ENCODE data around the gene TMEM156.

Gene TMEM156

GRCh38 chr4:38955957-38956356 lies 76.3 kb downstream of the TMEM156 start:
- Histone ChIP-seq H3F3A (ENCODE audit: insufficient read depth) (no peaks in the 10 kb centered on the region), H3K4me3 (ENCODE audit: insufficient read depth, low read length, poor library complexity, severe bottlenecking) (no peak overlapping the region), H2AFZ (ENCODE audit: low read depth, low read length, severe bottlenecking) (no peak overlapping the region), H3K36me3 (ENCODE audit: low read length) (no peaks in the 10 kb centered on the region), H3K79me2 (ENCODE audit: insufficient read depth, low read length) (no peaks in the 10 kb centered on the region), H3K9me3 (ENCODE audit: insufficient read depth, low read length) (no peaks in the 10 kb centered on the region), H3K4me2 (ENCODE audit: low read depth, low read length, poor library complexity, severe bottlenecking) (no peak overlapping the region), H3K9me2 (replicated peaks; ENCODE audit: insufficient read depth, low read length) (no peaks in the 10 kb centered on the region), H4K20me1 (ENCODE audit: low read depth, low read length) (no peaks in the 10 kb centered on the region), H3K27ac (ENCODE audit: low read depth, low read length) (no peak overlapping the region), H3K9ac (ENCODE audit: low read length) (no peak overlapping the region), H3K27me3 (ENCODE audit: low read length) (no peaks in the 10 kb centered on the region)
- TF ChIP-seq CTCF (IDR thresholded peaks at IDR 0.05; ENCODE audit: insufficient read depth, low read length, poor library complexity, severe bottlenecking) (no peak), EZH2phosphoT487 (conservative IDR thresholded peaks at IDR 0.05; ENCODE audit: low read length) (no peak)

- no peak overlapping the region for H3K9ac ChIP-seq (ENCODE audit: low read length)
Measured at GRCh38 chr4:38954727-38955126, 77.5 kb downstream of the TMEM156 start.

GRCh38 chr4:38952017-38952416 lies 80.2 kb downstream of the TMEM156 start:
- H3K36me3 ChIP-seq (ENCODE audit: low read length), result no peaks in the 10 kb centered on the region
- H3F3A ChIP-seq (ENCODE audit: insufficient read depth), result no peaks in the 10 kb centered on the region
- no peak for TF ChIP-seq EZH2phosphoT487 (conservative IDR thresholded peaks at IDR 0.05; ENCODE audit: low read length)
- TF ChIP-seq CTCF (IDR thresholded peaks at IDR 0.05; ENCODE audit: insufficient read depth, low read length, poor library complexity, severe bottlenecking), result no peak
- H3K9me3 ChIP-seq (ENCODE audit: insufficient read depth, low read length), result no peaks in the 10 kb centered on the region
- no peak overlapping the region for H3K9ac ChIP-seq (ENCODE audit: low read length)
- no peaks in the 10 kb centered on the region for H4K20me1 ChIP-seq (ENCODE audit: low read depth, low read length)
- H3K4me3 ChIP-seq (ENCODE audit: insufficient read depth, low read length, poor library complexity, severe bottlenecking), result no peak overlapping the region
- H3K79me2 ChIP-seq (ENCODE audit: insufficient read depth, low read length), result no peaks in the 10 kb centered on the region
- no peaks in the 10 kb centered on the region for H3K9me2 ChIP-seq (replicated peaks; ENCODE audit: insufficient read depth, low read length)
- no peak overlapping the region for H3K4me2 ChIP-seq (ENCODE audit: low read depth, low read length, poor library complexity, severe bottlenecking)
- H2AFZ ChIP-seq (ENCODE audit: low read depth, low read length, severe bottlenecking), result no peak overlapping the region
- H3K27ac ChIP-seq (ENCODE audit: low read depth, low read length), result no peak overlapping the region
- no peaks in the 10 kb centered on the region for H3K27me3 ChIP-seq (ENCODE audit: low read length)

More at GRCh38 chr4:38954727-38955126, 77.5 kb downstream of the TMEM156 start:
- Histone ChIP-seq H3K9me2 (replicated peaks; ENCODE audit: insufficient read depth, low read length) (no peaks in the 10 kb centered on the region), H4K20me1 (ENCODE audit: low read depth, low read length) (no peaks in the 10 kb centered on the region), H3K9me3 (ENCODE audit: insufficient read depth, low read length) (no peaks in the 10 kb centered on the region), H3K27me3 (ENCODE audit: low read length) (no peaks in the 10 kb centered on the region), H3K4me2 (ENCODE audit: low read depth, low read length, poor library complexity, severe bottlenecking) (no peak overlapping the region), H3K27ac (ENCODE audit: low read depth, low read length) (no peak overlapping the region), H2AFZ (ENCODE audit: low read depth, low read length, severe bottlenecking) (no peak overlapping the region), H3F3A (ENCODE audit: insufficient read depth) (no peaks in the 10 kb centered on the region), H3K36me3 (ENCODE audit: low read length) (no peaks in the 10 kb centered on the region), H3K4me3 (ENCODE audit: insufficient read depth, low read length, poor library complexity, severe bottlenecking) (no peak overlapping the region), H3K79me2 (ENCODE audit: insufficient read depth, low read length) (no peaks in the 10 kb centered on the region)
- TF ChIP-seq CTCF (IDR thresholded peaks at IDR 0.05; ENCODE audit: insufficient read depth, low read length, poor library complexity, severe bottlenecking) (no peak), EZH2phosphoT487 (conservative IDR thresholded peaks at IDR 0.05; ENCODE audit: low read length) (no peak)

All from SU-DHL-6 (cell line).